T-helper 1 cell treated with Interleukin-12 subunit alpha and Interleukin-12 subunit beta and Interleukin-4 antibody, amounts not matched to agents 30 μg/mL and 1 μg/mL, for 36 hours (primary cell): ENCODE data around the gene KRT14.
"Not testable (repeated sequence)": the region's sequence is repeated elsewhere in the genome, so short reads cannot be mapped to it uniquely, and the experiment has no call there.

Source experiments
- H3K27ac Mint-ChIP-seq: one replicate; pipeline ENCODE4 v1.8.0; 2021; ENCODE audit warnings: mild to moderate bottlenecking, mixed read lengths
- H3K27me3 Mint-ChIP-seq: one replicate; pipeline ENCODE4 v1.8.0; 2021; ENCODE audit warnings: low read depth, mixed read lengths
- H3K36me3 Mint-ChIP-seq: one replicate; pipeline ENCODE4 v1.8.0; 2021; ENCODE audit warnings: low read depth, mixed read lengths
- H3K4me1 Mint-ChIP-seq: one replicate; pipeline ENCODE4 v1.8.0; 2021; ENCODE audit warnings: low read depth, mixed read lengths
- H3K4me3 Mint-ChIP-seq: one replicate; pipeline ENCODE4 v1.8.0; 2021; ENCODE audit warnings: mild to moderate bottlenecking, moderate library complexity, mixed read lengths
- H3K9me3 Mint-ChIP-seq: one replicate; pipeline ENCODE4 v1.8.0; 2021; ENCODE audit warnings: mixed read lengths

Gene KRT14

DNA sequence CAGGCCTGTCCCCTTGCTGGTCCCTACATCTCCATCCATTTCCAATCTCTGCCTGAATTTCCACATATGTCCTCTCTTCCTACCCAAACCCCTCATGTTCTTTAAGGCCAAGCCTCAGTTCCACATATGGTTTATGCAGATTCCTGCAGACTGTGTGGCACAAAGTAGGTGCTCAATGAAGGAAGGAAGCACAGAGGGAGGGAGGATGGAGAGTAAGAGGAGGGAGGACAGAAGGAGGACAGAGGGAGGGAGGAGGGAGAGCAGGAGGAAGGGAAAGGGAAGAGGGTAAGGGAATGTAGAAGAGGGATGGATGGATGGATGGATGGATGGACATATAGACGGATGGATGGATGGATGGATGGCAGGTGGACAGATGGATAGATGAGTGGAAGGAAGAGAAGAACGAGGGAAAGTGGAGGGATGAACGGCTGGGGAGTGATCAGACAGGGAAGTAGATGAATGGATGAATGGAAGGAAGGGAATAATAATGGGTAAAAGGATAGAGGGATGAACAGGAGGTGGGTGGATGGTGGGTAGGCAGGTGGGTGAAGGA, 7.7 kb upstream of the KRT14 start:
- Mint-ChIP-seq H3K4me3 (no peak overlapping the region), H3K27ac (no peak overlapping the region), H3K36me3 (no peaks in the 10 kb centered on the region), H3K9me3 (no peaks in the 10 kb centered on the region), H3K4me1 (no peaks in the 10 kb centered on the region), H3K27me3 (peaks cover 3% of the 10 kb centered on the region)

DNA sequence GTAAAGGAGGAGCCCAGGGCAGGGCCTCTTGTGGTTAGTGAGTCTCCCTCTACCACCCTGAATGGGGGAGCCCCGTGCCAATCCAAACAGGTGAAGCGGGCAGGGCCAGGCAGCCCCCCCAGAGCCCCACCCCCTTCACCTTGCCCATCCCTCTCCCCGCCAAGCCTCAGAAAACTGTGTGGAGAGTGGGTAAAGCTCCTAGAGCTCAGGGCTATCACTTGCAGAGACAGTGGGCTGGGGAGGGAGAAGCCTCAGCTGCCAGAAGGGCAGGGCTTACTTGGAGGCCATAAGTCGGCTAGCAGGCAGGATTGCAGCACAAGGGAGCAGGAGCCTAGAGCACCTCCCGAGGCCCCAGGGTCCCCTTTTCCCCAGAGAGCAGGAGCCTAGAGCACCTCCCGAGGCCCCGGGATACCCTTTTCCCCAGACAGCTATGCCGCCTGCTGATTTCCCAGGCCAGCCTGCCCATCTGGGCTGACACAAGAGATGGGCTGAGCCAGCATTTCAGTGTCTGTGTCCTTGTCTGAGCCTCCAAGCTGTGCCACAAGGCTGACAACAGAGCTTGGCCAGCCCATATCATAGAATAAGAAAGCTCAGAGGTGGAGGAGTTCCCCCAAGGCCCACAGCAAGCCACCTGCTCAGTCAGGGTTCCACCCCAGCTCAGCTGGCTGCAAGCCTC, 6.7 kb upstream of the KRT14 start:
- Mint-ChIP-seq H3K27ac (no peak overlapping the region), H3K27me3 (peaks cover 3% of the 10 kb centered on the region), H3K9me3 (no peaks in the 10 kb centered on the region), H3K4me1 (no peaks in the 10 kb centered on the region), H3K36me3 (no peaks in the 10 kb centered on the region), H3K4me3 (no peak overlapping the region)

DNA sequence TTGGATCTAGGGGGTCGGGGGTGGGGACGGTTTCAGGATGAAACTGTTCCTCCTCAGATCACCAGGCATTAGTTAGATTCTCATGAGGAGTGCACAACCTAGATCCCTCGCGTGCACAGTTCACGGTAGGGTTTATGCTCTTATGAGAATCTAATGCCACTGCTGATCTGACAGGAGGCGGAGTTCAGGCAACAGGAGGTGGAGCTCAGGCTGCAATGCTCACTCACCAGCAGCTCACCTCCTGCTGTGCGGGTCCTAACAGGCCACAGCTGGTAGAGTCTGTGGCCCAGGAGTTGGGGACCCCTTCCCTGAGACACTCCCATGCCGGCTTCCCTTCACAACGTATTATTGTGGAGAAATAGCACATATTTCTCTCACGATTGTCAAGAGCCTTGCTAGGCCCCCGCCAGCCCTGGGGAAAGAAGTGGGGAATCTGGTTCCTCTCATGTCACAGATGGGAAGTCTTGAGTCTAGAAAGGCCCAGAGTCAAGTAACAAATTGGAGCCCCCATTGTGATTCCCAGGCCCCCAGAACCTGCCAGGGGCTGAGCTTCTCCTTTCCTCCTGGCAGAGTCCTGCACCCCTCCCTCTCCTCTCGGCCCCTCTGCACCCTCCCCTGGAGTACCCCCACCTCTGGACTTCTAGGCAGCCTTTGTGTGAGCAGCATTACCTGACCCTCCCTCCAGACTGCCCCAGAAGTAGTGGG, 6.1 kb upstream of the KRT14 start:
- peaks cover 3% of the 10 kb centered on the region for H3K27me3 Mint-ChIP-seq
- H3K4me3 Mint-ChIP-seq = no peak overlapping the region
- H3K36me3 Mint-ChIP-seq = no peaks in the 10 kb centered on the region
- no peak overlapping the region for H3K27ac Mint-ChIP-seq
- no peaks in the 10 kb centered on the region for H3K9me3 Mint-ChIP-seq
- H3K4me1 Mint-ChIP-seq = no peaks in the 10 kb centered on the region

DNA sequence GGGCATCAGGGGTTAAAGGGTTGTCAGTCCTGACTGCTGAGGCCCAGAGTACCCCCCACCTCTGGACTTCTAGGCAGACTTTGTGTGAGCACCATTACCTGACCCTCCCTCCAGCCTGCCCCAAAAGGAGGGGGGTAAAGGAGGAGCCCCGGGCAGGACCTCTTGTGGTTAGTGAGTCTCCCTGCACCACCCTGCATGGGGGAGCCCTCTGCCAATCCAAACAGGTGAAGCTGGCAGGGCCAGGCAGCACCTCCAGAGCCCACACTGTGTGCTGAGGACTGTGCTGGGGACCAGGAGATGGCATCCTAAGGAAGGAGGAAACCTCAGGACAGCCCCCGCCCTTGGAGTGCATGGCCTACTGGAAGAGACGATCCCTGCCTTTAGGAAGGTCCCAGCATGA, 2.6 kb upstream of the KRT14 start:
- no peaks in the 10 kb centered on the region for H3K36me3 Mint-ChIP-seq
- no peak overlapping the region for H3K27ac Mint-ChIP-seq
- no peak overlapping the region for H3K4me3 Mint-ChIP-seq
- H3K9me3 Mint-ChIP-seq = no peaks in the 10 kb centered on the region
- no peaks in the 10 kb centered on the region for H3K27me3 Mint-ChIP-seq
- no peaks in the 10 kb centered on the region for H3K4me1 Mint-ChIP-seq

DNA sequence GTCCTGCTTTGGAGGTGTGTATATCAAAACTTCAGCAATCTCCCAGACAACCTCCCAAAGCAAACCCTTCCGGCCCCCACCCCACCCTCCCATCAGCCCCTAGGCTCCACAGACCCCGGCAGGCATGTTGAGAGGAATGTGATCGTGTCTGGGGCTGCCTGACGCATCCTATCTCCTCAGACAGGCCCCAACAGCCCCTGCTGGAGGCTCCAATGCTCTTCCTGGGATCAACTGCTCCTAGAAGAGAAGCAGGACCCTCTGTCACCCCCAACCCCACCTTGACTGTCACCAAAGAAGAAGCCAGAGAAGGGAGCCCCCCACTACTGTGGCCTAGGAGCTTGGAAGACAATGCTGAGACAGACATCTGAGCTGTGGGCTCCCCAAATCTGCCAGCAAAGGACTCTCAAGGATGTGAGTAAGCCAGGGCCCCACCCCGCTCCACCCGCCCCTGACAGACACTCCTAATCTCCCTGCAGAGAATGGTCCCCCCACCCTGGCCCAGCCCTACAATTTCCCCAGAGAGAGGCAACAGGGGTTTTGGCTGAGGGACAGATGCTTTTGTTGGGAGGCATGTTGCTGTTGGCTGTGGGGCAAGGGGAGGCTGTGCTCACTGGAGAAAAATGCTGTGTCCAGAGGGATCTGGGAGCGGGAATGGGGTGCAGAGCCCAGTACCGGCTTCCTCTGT, 1.6 kb upstream of the KRT14 start:
- H3K36me3 Mint-ChIP-seq = no peaks in the 10 kb centered on the region
- no peaks in the 10 kb centered on the region for H3K9me3 Mint-ChIP-seq
- H3K27ac Mint-ChIP-seq = no peak overlapping the region
- no peak overlapping the region for H3K4me3 Mint-ChIP-seq
- H3K4me1 Mint-ChIP-seq = no peaks in the 10 kb centered on the region
- no peaks in the 10 kb centered on the region for H3K27me3 Mint-ChIP-seq

DNA sequence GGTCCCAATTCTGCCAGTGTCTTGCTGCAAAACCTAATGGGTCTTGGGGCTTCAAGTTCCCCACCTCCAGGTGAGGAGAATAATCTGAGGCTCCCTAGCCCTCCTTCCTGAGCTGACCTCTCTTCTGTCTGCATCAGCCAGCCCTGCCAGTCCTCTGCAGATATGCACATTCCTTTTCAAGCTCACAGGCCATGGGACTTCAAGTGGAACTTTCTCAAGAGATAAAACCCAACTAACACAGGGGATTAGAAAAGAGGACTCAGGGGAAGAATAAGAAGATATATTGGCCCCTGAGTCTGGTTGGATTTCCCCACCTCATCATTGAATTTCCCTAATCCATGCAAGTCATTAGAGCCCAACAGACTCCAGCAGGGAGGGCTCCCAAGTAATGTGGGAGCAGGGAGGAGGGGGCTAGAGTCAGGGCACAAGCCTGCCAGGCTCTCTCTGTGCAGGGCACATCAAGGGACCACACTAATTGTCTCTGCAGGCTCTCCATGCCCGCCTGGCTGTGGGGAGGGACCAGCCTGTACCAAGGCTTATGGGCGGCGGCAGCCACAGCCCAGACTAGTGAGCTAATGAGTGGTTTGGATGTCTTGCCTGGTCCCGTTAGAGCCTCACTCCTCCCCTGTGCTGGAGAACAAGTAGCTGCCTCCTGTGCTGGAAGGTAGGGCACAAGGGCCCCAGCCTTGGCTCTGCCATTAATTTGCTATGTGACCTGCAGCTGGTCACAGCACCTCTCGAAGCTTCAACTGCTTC, 1.2 kb downstream of the KRT14 start:
- no peaks in the 10 kb centered on the region for H3K4me1 Mint-ChIP-seq
- peaks cover 11% of the 10 kb centered on the region for H3K27me3 Mint-ChIP-seq
- H3K4me3 Mint-ChIP-seq = no peak overlapping the region
- H3K27ac Mint-ChIP-seq = no peak overlapping the region
- no peaks in the 10 kb centered on the region for H3K36me3 Mint-ChIP-seq
- H3K9me3 Mint-ChIP-seq = no peaks in the 10 kb centered on the region

DNA sequence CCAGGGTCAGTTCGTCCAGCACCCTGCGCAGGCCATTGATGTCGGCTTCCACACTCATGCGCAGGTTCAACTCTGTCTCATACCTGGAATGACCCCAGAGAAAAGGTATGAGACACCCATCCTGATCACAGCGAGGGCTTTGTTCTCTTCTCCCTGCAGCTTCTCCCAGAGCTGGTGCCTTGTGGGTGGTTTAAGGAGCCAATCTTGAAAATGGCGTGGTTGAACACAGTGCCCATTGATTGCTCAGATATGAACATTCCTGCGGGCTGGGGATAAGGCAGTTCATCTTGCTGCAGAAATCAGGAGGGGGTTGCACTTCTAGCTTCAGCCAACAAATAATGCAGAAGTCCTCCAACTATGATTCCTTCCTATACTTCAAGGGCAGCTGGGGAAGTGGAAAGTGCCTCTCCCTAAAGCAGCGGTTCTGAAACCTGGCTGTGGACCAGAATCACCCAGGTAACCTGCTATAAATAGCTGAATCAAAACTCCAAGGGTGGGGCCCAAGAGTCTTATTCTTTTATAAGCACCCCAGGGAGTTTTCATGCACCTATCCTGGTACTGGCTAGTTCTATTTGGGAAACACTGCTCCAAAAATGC, 2.3 kb downstream of the KRT14 start:
- H3K9me3 Mint-ChIP-seq, H3K4me3 Mint-ChIP-seq, H3K27ac Mint-ChIP-seq, H3K4me1 Mint-ChIP-seq, H3K36me3 Mint-ChIP-seq: not testable (repeated sequence)
- peaks cover 14% of the 10 kb centered on the region for H3K27me3 Mint-ChIP-seq

DNA sequence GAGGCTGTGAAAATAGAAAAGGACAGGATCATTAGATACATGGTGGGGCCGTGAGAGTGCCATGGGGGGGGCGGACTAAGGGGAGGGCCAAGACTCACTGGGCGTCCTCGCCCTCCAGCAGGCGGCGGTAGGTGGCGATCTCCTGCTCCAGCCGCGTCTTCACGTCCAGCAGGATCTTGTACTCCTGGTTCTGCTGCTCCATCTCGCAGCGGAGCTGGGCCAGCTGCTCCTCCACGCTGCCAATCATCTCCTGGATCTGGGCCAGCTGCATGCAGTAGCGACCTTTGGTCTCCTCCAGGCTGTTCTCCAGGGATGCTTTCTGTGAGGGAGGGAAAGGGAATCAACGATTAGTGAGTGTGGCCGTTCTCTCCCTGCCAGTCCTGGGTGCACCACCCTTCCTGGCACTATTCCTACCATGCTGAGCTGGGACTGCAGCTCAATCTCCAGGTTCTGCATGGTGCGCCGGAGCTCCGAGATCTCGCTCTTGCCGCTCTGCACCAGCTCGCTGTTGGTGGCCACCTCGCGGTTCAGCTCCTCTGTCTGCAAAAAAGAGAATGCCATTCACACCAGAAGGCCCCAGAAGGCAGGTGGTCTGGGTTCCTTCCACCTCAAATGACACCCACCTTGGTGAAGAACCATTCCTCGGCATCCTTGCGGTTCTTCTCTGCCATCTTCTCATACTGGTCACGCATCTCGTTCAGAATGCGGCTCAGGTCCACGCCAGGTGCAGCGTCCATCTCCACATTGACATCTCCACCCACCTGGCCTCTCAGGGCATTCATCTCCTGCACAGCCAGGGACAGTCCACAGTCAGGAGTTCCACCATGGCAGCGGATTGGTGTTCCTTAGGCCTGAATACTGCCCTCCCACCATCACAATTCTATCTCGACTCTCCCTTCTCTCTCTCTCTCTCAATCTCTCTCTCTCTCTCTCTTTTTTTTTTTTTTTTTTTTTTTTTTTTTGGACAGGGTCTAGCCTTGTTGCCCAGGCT, 3.3 kb downstream of the KRT14 start:
- Mint-ChIP-seq H3K9me3 (no peaks in the 10 kb centered on the region), H3K27me3 (peaks cover 14% of the 10 kb centered on the region), H3K36me3 (no peaks in the 10 kb centered on the region), H3K27ac (no peak overlapping the region), H3K4me1 (peaks cover 6% of the 10 kb centered on the region), H3K4me3 (no peak overlapping the region)

DNA sequence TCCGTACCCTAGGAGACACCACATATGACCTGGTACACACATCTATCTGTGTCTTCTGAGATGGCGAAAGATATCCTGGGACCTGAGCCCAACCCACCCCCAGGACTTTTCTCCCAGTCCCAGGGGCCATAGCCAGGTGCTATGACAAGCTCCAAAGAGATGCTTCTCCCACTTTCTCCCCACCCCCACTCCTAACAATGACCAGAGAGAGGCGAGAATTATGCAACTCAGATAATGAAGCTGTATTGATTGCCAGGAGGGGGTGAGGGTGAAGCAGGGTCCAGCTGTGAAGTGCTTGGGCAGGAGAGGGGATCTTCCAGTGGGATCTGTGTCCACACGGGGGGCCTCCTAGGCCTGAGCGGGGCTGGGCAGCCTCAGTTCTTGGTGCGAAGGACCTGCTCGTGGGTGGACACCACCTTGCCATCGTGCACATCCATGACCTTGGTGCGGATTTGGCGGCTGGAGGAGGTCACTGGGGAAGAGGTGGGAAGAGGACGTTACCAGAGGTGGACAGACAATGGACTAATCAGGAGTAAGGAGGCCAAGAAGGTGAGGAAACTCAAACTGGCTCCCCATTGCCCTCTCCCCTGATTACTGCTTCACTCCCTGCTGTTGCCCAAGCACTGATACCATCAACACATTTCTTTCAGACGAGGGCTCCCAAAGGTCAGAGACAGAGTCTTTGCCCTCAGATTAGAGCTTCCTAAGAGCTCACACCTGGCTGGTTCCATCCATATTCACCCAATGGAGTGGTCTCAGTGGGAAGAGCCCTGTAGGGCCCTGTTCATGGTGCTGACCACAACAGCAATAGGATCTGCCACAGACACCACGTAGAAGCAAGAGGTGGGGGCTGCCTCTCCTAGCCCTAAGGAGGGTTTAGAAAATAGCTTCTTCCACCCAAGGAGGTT, 4.4 kb downstream of the KRT14 start:
- H3K4me3 Mint-ChIP-seq, H3K9me3 Mint-ChIP-seq, H3K4me1 Mint-ChIP-seq, H3K36me3 Mint-ChIP-seq, H3K27ac Mint-ChIP-seq: not testable (repeated sequence)
- peaks cover 16% of the 10 kb centered on the region for H3K27me3 Mint-ChIP-seq

DNA sequence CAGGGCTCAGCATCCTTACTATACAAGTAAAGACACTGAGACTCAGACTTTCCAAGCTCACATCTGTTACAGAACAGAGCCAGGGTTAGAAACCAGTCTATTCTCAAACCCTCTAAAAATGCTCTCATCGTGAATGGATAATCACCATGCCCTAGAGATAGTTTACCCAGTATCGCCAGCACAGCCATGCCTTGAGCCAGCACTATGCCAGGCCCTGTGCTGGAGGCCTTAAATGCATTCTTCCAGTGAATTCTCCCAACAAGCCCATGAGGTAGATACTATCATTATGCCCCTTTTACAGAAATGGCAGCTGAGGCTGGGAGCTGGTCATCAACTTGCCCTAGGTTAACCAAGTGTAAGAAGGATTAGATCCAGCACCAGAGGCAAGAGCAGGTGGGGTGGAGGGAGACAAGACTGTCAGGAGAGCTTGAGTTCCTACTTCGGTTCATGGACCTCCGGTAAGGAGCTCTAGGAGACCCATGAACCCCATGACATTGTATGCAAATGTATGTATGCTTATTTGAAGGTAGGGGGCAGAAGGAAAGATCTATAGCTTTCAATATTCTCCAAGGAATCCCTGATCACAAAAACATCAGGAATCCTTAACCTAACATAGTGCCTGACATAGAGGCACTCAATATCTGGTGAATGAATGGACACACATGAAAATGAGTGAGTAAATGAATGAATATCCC, 5.2 kb downstream of the KRT14 start:
- H3K4me3 Mint-ChIP-seq = no peak overlapping the region
- H3K36me3 Mint-ChIP-seq = no peaks in the 10 kb centered on the region
- peaks cover 20% of the 10 kb centered on the region for H3K27me3 Mint-ChIP-seq
- peaks cover 6% of the 10 kb centered on the region for H3K4me1 Mint-ChIP-seq
- no peak overlapping the region for H3K27ac Mint-ChIP-seq
- H3K9me3 Mint-ChIP-seq = no peaks in the 10 kb centered on the region

DNA sequence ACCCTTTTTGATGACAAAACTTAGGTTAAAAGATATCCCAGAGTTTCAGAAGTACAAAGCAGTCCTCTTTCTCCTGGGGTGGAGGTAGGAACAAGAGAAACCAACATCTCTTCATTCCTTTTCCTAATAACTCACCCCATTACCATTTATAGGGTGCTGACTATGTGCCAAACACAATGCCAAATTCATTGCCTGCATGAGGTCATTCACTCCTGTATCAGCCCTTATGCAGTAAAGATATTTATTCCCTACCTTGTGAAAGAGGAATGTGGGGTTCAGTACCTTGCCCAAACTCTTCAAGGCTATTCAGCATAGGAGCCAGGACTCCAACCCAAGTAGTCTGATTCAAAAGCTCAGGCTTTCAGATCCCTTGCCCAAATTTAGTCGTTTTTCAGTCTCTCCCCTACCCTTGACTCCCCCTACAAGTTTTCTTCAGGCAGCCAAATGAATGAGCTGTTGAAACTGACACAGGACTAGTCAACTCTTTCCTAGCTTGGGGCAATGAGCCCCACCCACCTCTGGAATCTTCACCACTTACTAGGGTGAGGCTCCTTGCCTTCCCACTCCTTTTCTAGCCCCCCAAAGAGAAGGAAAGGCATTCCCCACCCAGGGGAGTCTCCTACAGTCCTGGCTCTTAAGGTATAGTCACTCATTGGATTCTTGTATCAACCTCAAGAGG, 5.9 kb downstream of the KRT14 start:
- no peak overlapping the region for H3K27ac Mint-ChIP-seq
- H3K4me3 Mint-ChIP-seq = no peak overlapping the region
- no peaks in the 10 kb centered on the region for H3K9me3 Mint-ChIP-seq
- H3K4me1 Mint-ChIP-seq = peaks cover 6% of the 10 kb centered on the region
- no peaks in the 10 kb centered on the region for H3K36me3 Mint-ChIP-seq
- H3K27me3 Mint-ChIP-seq = peaks cover 20% of the 10 kb centered on the region

DNA sequence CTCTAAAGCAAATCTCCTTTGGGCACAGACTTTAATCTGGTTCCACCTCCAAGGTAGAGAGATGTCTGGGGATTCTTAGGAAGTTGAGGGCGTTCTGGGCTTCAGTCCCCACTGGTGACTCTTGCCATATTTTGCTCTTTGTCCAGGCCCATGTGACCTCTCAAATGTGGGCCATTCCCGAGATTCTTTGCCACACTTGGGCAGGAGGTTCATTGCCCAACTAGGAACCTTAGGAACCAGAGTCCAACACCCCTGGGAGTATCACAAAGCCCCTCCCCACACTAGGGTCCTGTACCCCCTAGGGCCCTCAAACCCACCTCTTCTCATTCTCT, 6.5 kb downstream of the KRT14 start:
- Mint-ChIP-seq H3K9me3 (no peaks in the 10 kb centered on the region), H3K4me1 (peaks cover 6% of the 10 kb centered on the region), H3K27me3 (peaks cover 20% of the 10 kb centered on the region), H3K36me3 (no peaks in the 10 kb centered on the region), H3K4me3 (no peak overlapping the region), H3K27ac (no peak overlapping the region)
